Common myeloid progenitor, CD34-positive (primary cell): Measurements from ENCODE around the gene SCARB1.

ENCODE experiments used
- CTCF ChIA-PET: fragments of 350-600 bp; sonication (Branson Sonifier 250); formaldehyde crosslinking; loops from one replicate; lab custom pipeline; 2021; ENCODE audit warnings: antibody characterized with exemption; lab: Charles Lee
- POLR2A ChIA-PET: fragments of 350-600 bp; sonication (Branson Sonifier 250); formaldehyde crosslinking; loops from one replicate; lab custom pipeline; 2021; ENCODE audit warnings: antibody characterized with exemption; lab: Charles Lee
- DNase-seq, 3 donors: peaks; one replicate each; pipeline versions ENCODE4 v3.0.0 to v3.0.0-alpha.2; 2013
- H3K27ac ChIP-seq, 2 experiments: 1 replicate in 1 of 2; 2 replicates in 1 of 2; pipeline ENCODE4 v1.7.0; 2013; ENCODE audit warnings: inconsistent platforms in 2 of 2, low read length in 2 of 2, mild to moderate bottlenecking in 2 of 2, low read depth in 1 of 2, moderate library complexity in 1 of 2; ENCODE audit not compliant: severe bottlenecking in 2 of 2, insufficient read depth in 1 of 2, poor library complexity in 1 of 2
- H3K27me3 ChIP-seq, 5 experiments: replicated peaks in 2 of 5; 1 replicate in 3 of 5; 2 replicates in 2 of 5; pipeline versions ENCODE4 v1.6.1 to v1.7.0; 2013; ENCODE audit warnings: low read length in 4 of 5, mild to moderate bottlenecking in 2 of 5, moderate library complexity in 2 of 5, inconsistent platforms in 1 of 5; ENCODE audit not compliant: insufficient read depth in 5 of 5, control insufficient read depth in 4 of 5
- H3K36me3 ChIP-seq, 4 experiments: 1 replicate in 2 of 4; 2 replicates in 2 of 4; pipeline versions ENCODE4 v1.6.1 to v1.7.0; 2013; ENCODE audit warnings: low read length in 3 of 4, control low read depth in 1 of 4, mild to moderate bottlenecking in 1 of 4; ENCODE audit not compliant: control insufficient read depth in 4 of 4, insufficient read depth in 4 of 4
- H3K4me1 ChIP-seq, 4 experiments: 1 replicate in 3 of 4; 2 replicates in 1 of 4; pipeline versions ENCODE4 v1.6.1 to v1.7.1; 2013; ENCODE audit warnings: low read length in 3 of 4, mild to moderate bottlenecking in 3 of 4, control low read depth in 1 of 4, inconsistent platforms in 1 of 4, moderate library complexity in 1 of 4; ENCODE audit not compliant: control insufficient read depth in 4 of 4, insufficient read depth in 4 of 4; ENCODE audit errors: control extremely low read depth in 1 of 4
- H3K4me3 ChIP-seq, 7 experiments: 1 replicate in 4 of 7; 2 replicates in 3 of 7; pipeline versions ENCODE4 v1.5.1 to v1.7.0; 2013; ENCODE audit warnings: mild to moderate bottlenecking in 7 of 7, low read length in 6 of 7, moderate library complexity in 6 of 7, inconsistent platforms in 2 of 7, low read depth in 2 of 7, control low read depth in 1 of 7; ENCODE audit not compliant: insufficient read depth in 4 of 7, control insufficient read depth in 1 of 7; ENCODE audit errors: extremely low read depth in 1 of 7
- H3K9me3 ChIP-seq, 5 experiments: 1 replicate in 4 of 5; 2 replicates in 1 of 5; pipeline versions ENCODE4 v1.6.1 to v1.7.1; 2013; ENCODE audit warnings: low read length in 4 of 5, mild to moderate bottlenecking in 2 of 5, inconsistent platforms in 1 of 5, low read depth in 1 of 5, moderate library complexity in 1 of 5; ENCODE audit not compliant: control insufficient read depth in 4 of 5, insufficient read depth in 2 of 5; ENCODE audit errors: control extremely low read depth in 1 of 5
- WGBS: methylation state at CpG from one replicate; pipeline ENCODE4 v1.1.5; 2013; ENCODE audit not compliant: insufficient coverage; 5-methylcytosine and 5-hydroxymethylcytosine counted together

Gene SCARB1

GRCh38 chr12:124744659-124745464 lies 118.8 kb downstream of the SCARB1 start:
- ChIA-PET POLR2A (no interaction called here), CTCF (interaction anchor here (1.2 kb wide), 1 partner anchor 47 kb away, joined by 3 read pairs; no protein-coding TSS in a partner anchor)
- no peaks in the 10 kb centered on the region for H3K9me3 ChIP-seq
- H3K27ac ChIP-seq, result no peak overlapping the region
- 98% methylated on average over 12 of the region's 15 CpGs for WGBS
- H3K27me3 ChIP-seq, result no peaks in the 10 kb centered on the region
- no peak overlapping the region for H3K4me3 ChIP-seq
- DNase-seq, result peak in 2 of 3 donors; percentile 40 to 53
- H3K4me1 ChIP-seq, result peaks cover 0 to 42% (median 30%) of the 10 kb centered on the region in 4 experiments
- H3K36me3 ChIP-seq, result no peaks in the 10 kb centered on the region

- no peak for DNase-seq
- POLR2A ChIA-PET, result no interaction called here
- peaks cover 0 to 42% (median 30%) of the 10 kb centered on the region in 4 experiments for H3K4me1 ChIP-seq
- H3K36me3 ChIP-seq, result no peaks in the 10 kb centered on the region
- no peaks in the 10 kb centered on the region for H3K27me3 ChIP-seq
- no peak overlapping the region for H3K27ac ChIP-seq
- WGBS, result 94% methylated on average over 5 of the region's 7 CpGs
- no peak overlapping the region for H3K4me3 ChIP-seq
- H3K9me3 ChIP-seq, result no peaks in the 10 kb centered on the region
- CTCF ChIA-PET, result no interaction called here
Measured at GRCh38 chr12:124744273-124744640, 119.4 kb downstream of the SCARB1 start.

GRCh38 chr12:124743479-124744272 lies 120.0 kb downstream of the SCARB1 start:
- Histone ChIP-seq H3K4me3 (no peak overlapping the region), H3K27me3 (no peaks in the 10 kb centered on the region), H3K9me3 (no peaks in the 10 kb centered on the region), H3K27ac (no peak overlapping the region), H3K4me1 (peaks cover 0 to 42% (median 30%) of the 10 kb centered on the region in 4 experiments), H3K36me3 (no peaks in the 10 kb centered on the region)
- ChIA-PET POLR2A (no interaction called here), CTCF (no interaction called here)
- no peak for DNase-seq
- WGBS, result 96% methylated on average over 14 of the region's 18 CpGs

- Histone ChIP-seq H3K27ac (no peak overlapping the region), H3K4me1 (peaks cover 0 to 40% (median 29%) of the 10 kb centered on the region in 4 experiments), H3K4me3 (no peak overlapping the region), H3K9me3 (no peaks in the 10 kb centered on the region), H3K36me3 (no peaks in the 10 kb centered on the region), H3K27me3 (no peaks in the 10 kb centered on the region)
- POLR2A ChIA-PET, result no interaction called here
- WGBS, result 82% methylated on average over 11 of the region's 12 CpGs
- CTCF ChIA-PET, result interaction anchor here (0.6 to 4.1 kb wide), 3 partner anchors 21 to 62 kb away, joined by 3 to 35 read pairs (median 3); no protein-coding TSS in a partner anchor
- DNase-seq, result no peak
Measured at GRCh38 chr12:124742678-124743077, 121.0 kb downstream of the SCARB1 start.

GRCh38 chr12:124742111-124742510 lies 121.6 kb downstream of the SCARB1 start:
- peaks cover 0 to 38% (median 26%) of the 10 kb centered on the region in 4 experiments for H3K4me1 ChIP-seq
- ChIA-PET POLR2A (no interaction called here), CTCF (interaction anchor here (1.1 to 4.1 kb wide), 3 partner anchors 14 to 61 kb away, joined by 3 to 35 read pairs (median 10); no protein-coding TSS in a partner anchor)
- WGBS, result 92% methylated on average over 10 of the region's 12 CpGs
- H3K4me3 ChIP-seq, result no peak overlapping the region
- H3K36me3 ChIP-seq, result no peaks in the 10 kb centered on the region
- no peak for DNase-seq
- H3K27me3 ChIP-seq, result no peaks in the 10 kb centered on the region
- no peak overlapping the region for H3K27ac ChIP-seq
- H3K9me3 ChIP-seq, result no peaks in the 10 kb centered on the region

GRCh38 chr12:124741211-124741610 lies 122.5 kb downstream of the SCARB1 start:
- DNase-seq, result no peak
- Histone ChIP-seq H3K4me3 (peak overlapping the region in 1 of 7 experiments; percentile 52), H3K36me3 (no peaks in the 10 kb centered on the region), H3K4me1 (peaks cover 0 to 35% (median 19%) of the 10 kb centered on the region in 4 experiments), H3K9me3 (no peaks in the 10 kb centered on the region), H3K27ac (no peak overlapping the region), H3K27me3 (no peaks in the 10 kb centered on the region)
- CTCF ChIA-PET, result interaction anchor here (0.6 to 4.1 kb wide), 13 partner anchors 8 to 276 kb away, joined by 3 to 35 read pairs (median 4); no protein-coding TSS in a partner anchor
- 88% methylated on average over 6 of the region's 7 CpGs for WGBS
- POLR2A ChIA-PET, result no interaction called here
